OCI-LY1 (cell line): ENCODE measurements around the gene SCNN1G.

ENCODE experiments used
- H2AFZ ChIP-seq: fragments of 200-600 bp; sonication (generic), shearing (Covaris generic); 2 replicates; pipeline ENCODE4 v1.6.0; 2014; ENCODE audit warnings: antibody characterized with exemption, mild to moderate bottlenecking, low read length
- H3F3A ChIP-seq: fragments of 200-600 bp; sonication (generic), shearing (Covaris generic); 2 replicates; pipeline ENCODE4 v1.6.0; 2014; ENCODE audit warnings: mild to moderate bottlenecking, antibody characterized with exemption, low read length, moderate library complexity; ENCODE audit not compliant: insufficient read depth
- H3K27ac ChIP-seq: fragments of 200-600 bp; sonication (generic); 2 replicates; pipeline ENCODE4 v1.5.1; 2014; ENCODE audit warnings: low read length, mixed run types, mild to moderate bottlenecking, low read depth; ENCODE audit not compliant: poor library complexity, severe bottlenecking
- H3K27me3 ChIP-seq: fragments of 200-600 bp; sonication (generic); 2 replicates; pipeline ENCODE4 v1.6.0; 2014; ENCODE audit warnings: antibody characterized with exemption, mild to moderate bottlenecking, low read length, moderate library complexity; ENCODE audit not compliant: insufficient read depth
- H3K36me3 ChIP-seq: fragments of 200-600 bp; sonication (generic); 2 replicates; pipeline ENCODE4 v1.6.1; 2014; ENCODE audit warnings: mild to moderate bottlenecking, antibody characterized with exemption, low read length, moderate library complexity, mixed read lengths; ENCODE audit not compliant: insufficient read depth
- H3K4me1 ChIP-seq: fragments of 200-600 bp; sonication (generic); 2 replicates; pipeline ENCODE4 v1.5.1; 2014; ENCODE audit warnings: mild to moderate bottlenecking, low read length, moderate library complexity; ENCODE audit not compliant: insufficient read depth, severe bottlenecking
- H3K4me2 ChIP-seq: fragments of 200-600 bp; sonication (generic), shearing (Covaris generic); 2 replicates; pipeline ENCODE4 v1.6.1; 2014; ENCODE audit warnings: low read length
- H3K4me3 ChIP-seq: fragments of 200-600 bp; sonication (generic); 2 replicates; pipeline ENCODE4 v1.5.1; 2014; ENCODE audit warnings: low read length, low read depth, mild to moderate bottlenecking, mixed read lengths; ENCODE audit not compliant: poor library complexity, severe bottlenecking
- H3K79me2 ChIP-seq: fragments of 200-600 bp; shearing (Covaris generic); 2 replicates; pipeline ENCODE4 v1.6.1; 2016; ENCODE audit warnings: mixed run types, low read length, mixed read lengths; ENCODE audit not compliant: insufficient read depth
- H3K9ac ChIP-seq: fragments of 200-600 bp; sonication (generic), shearing (Covaris generic); 2 replicates; pipeline ENCODE4 v1.6.1; 2014; ENCODE audit warnings: mild to moderate bottlenecking, low read length, mixed read lengths
- H3K9me2 ChIP-seq: fragments of 200-600 bp; sonication (generic), shearing (Covaris generic); 2 replicates; pipeline ENCODE4 v1.6.1; 2014; ENCODE audit warnings: low read depth, mild to moderate bottlenecking, low read length, mixed read lengths
- H3K9me3 ChIP-seq: fragments of 200-600 bp; shearing (Covaris generic); 2 replicates; pipeline ENCODE4 v1.6.1; 2014; ENCODE audit warnings: low read length, mixed read lengths
- H4K20me1 ChIP-seq: fragments of 200-600 bp; sonication (generic), shearing (Covaris generic); 2 replicates; pipeline ENCODE4 v1.6.0; 2016; ENCODE audit warnings: mild to moderate bottlenecking, low read length; ENCODE audit not compliant: insufficient read depth
- CTCF ChIP-seq: fragments of 200-600 bp; sonication (generic), shearing (Covaris generic); IDR thresholded peaks from 2 replicates; pipeline ENCODE4 v1.5.1; 2017; ENCODE audit warnings: mild to moderate bottlenecking, antibody characterized with exemption, low read length, moderate library complexity, mixed read lengths
- EZH2 ChIP-seq: fragments of 200-600 bp; sonication (generic), shearing (Covaris generic); IDR thresholded peaks from 2 replicates; pipeline ENCODE4 v1.8.0; 2017; ENCODE audit warnings: borderline replicate concordance, mixed run types, mild to moderate bottlenecking, antibody characterized with exemption, low read length, moderate library complexity, mixed read lengths

The SCNN1G gene

GRCh38 chr16:23160574-23160973 is 22.0 kb upstream of the SCNN1G start:
- H3K9ac ChIP-seq, result no peak overlapping the region
- H3K4me1 ChIP-seq, result no peaks in the 10 kb centered on the region
- H3K27me3 ChIP-seq, result no peaks in the 10 kb centered on the region; the same call in 1 of the 2 replicates
- no peaks in the 10 kb centered on the region for H4K20me1 ChIP-seq
- H2AFZ ChIP-seq, result no peak overlapping the region
- no peaks in the 10 kb centered on the region for H3K9me3 ChIP-seq
- no peak overlapping the region for H3K4me2 ChIP-seq
- no peaks in the 10 kb centered on the region for H3K9me2 ChIP-seq
- no peak for TF ChIP-seq CTCF
- no peak for TF ChIP-seq EZH2
- H3K4me3 ChIP-seq, result no peak overlapping the region
- no peaks in the 10 kb centered on the region for H3F3A ChIP-seq
- H3K36me3 ChIP-seq, result no peaks in the 10 kb centered on the region
- H3K79me2 ChIP-seq, result no peaks in the 10 kb centered on the region
- H3K27ac ChIP-seq, result no peak overlapping the region

GRCh38 chr16:23163921-23164320 is 18.6 kb upstream of the SCNN1G start:
- Histone ChIP-seq H3F3A (no peaks in the 10 kb centered on the region), H3K79me2 (no peaks in the 10 kb centered on the region), H3K4me3 (no peak overlapping the region), H3K27ac (no peak overlapping the region), H4K20me1 (no peaks in the 10 kb centered on the region), H3K9ac (no peak overlapping the region), H3K9me2 (no peaks in the 10 kb centered on the region), H3K36me3 (no peaks in the 10 kb centered on the region), H3K9me3 (no peaks in the 10 kb centered on the region), H3K4me1 (no peaks in the 10 kb centered on the region), H3K27me3 (no peaks in the 10 kb centered on the region; the same call in 1 of the 2 replicates), H2AFZ (no peak overlapping the region), H3K4me2 (no peak overlapping the region)
- TF ChIP-seq CTCF (no peak), EZH2 (no peak)

DNA sequence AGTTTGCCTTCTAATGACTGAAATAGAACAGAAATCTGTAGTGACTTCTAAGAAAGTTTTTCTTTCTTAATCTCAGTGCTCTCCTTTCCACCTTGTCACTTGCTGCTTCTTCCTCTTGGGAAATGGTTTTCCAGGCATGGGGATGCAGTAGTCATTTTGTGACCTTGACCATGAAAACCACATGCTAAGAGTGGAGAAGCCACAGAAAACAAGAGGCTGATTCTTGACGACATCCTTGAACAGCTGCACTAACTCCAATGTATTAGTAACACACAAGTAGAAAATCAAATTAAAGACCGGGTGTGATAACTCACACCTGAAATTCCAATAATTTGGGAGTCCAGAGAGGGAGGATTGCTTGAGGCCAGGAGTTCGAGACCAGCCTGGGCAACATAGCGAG is 17.8 kb upstream of the SCNN1G start:
- Histone ChIP-seq H3K36me3 (no peaks in the 10 kb centered on the region), H3K79me2 (no peaks in the 10 kb centered on the region), H3K9me2 (no peaks in the 10 kb centered on the region), H3K9me3 (no peaks in the 10 kb centered on the region), H3F3A (no peaks in the 10 kb centered on the region), H3K4me2 (no peak overlapping the region), H3K4me1 (no peaks in the 10 kb centered on the region), H3K27me3 (no peaks in the 10 kb centered on the region; the same call in 1 of the 2 replicates), H3K9ac (no peak overlapping the region), H3K27ac (no peak overlapping the region), H3K4me3 (no peak overlapping the region), H2AFZ (no peak overlapping the region), H4K20me1 (no peaks in the 10 kb centered on the region)
- TF ChIP-seq EZH2 (no peak), CTCF (no peak)
